IPS-18c (cell line): ENCODE measurements around the gene ACAP2.
"Not testable (repeated sequence)": the region's sequence is repeated elsewhere in the genome, so short reads cannot be mapped to it uniquely, and the experiment has no call there.

Experiments used
- H3K4me3 ChIP-seq: 2 replicates; pipeline ENCODE4 v1.7.0; 2013; ENCODE audit warnings: low read depth, mild to moderate bottlenecking, low read length, moderate library complexity; ENCODE audit not compliant: insufficient read depth
- H3K9me3 ChIP-seq: one replicate; pipeline ENCODE4 v1.6.1; 2013; ENCODE audit warnings: mild to moderate bottlenecking, low read length, moderate library complexity; ENCODE audit not compliant: control insufficient read depth, insufficient read depth

Gene ACAP2

GRCh38 chr3:195442573-195443390 lies at the start of gene ACAP2:
Gene ACAP2, minus strand, starts transcription at chr3:195443020. Its CDS starts 173 bp downstream, at chr3:195442847.
- peak within 1 kb of the TSS; percentile 75 for H3K4me3 ChIP-seq
- H3K9me3 ChIP-seq, result no peaks in the 10 kb centered on the region

GRCh38 chr3:195475614-195476013 lies 32.8 kb upstream of the ACAP2 start:
- peaks cover 2% of the 10 kb centered on the region for H3K9me3 ChIP-seq
- H3K4me3 ChIP-seq, result no peak overlapping the region

GRCh38 chr3:195475116-195475515 lies 32.3 kb upstream of the ACAP2 start:
- H3K4me3 ChIP-seq, H3K9me3 ChIP-seq: not testable (repeated sequence)

GRCh38 chr3:195468841-195469240 lies 26.0 kb upstream of the ACAP2 start:
- peaks cover 2% of the 10 kb centered on the region for H3K9me3 ChIP-seq
- no peak overlapping the region for H3K4me3 ChIP-seq

GRCh38 chr3:195468391-195468776 lies 25.6 kb upstream of the ACAP2 start:
- Histone ChIP-seq H3K4me3 (no peak overlapping the region), H3K9me3 (peaks cover 2% of the 10 kb centered on the region)

- Histone ChIP-seq H3K9me3 (peaks cover 2% of the 10 kb centered on the region), H3K4me3 (no peak overlapping the region)
These were observed 25.0 kb upstream of the ACAP2 start for GRCh38 chr3:195467641-195468390.

- Histone ChIP-seq H3K9me3 (peaks cover 2% of the 10 kb centered on the region), H3K4me3 (no peak overlapping the region)
These were observed 23.4 kb upstream of the ACAP2 start for GRCh38 chr3:195466251-195466650.

- H3K9me3 ChIP-seq, H3K4me3 ChIP-seq: not testable (repeated sequence)
These were observed 20.1 kb upstream of the ACAP2 start for GRCh38 chr3:195462922-195463321.

- H3K9me3 ChIP-seq, result no peaks in the 10 kb centered on the region
- no peak overlapping the region for H3K4me3 ChIP-seq
These were observed 19.4 kb upstream of the ACAP2 start for GRCh38 chr3:195462308-195462610.

GRCh38 chr3:195461594-195462307 lies 18.9 kb upstream of the ACAP2 start:
- Histone ChIP-seq H3K9me3 (no peaks in the 10 kb centered on the region), H3K4me3 (no peak overlapping the region)

GRCh38 chr3:195460091-195460713 lies 17.4 kb upstream of the ACAP2 start:
- H3K4me3 ChIP-seq, result no peak overlapping the region
- no peaks in the 10 kb centered on the region for H3K9me3 ChIP-seq

GRCh38 chr3:195458316-195458717 lies 15.5 kb upstream of the ACAP2 start:
- Histone ChIP-seq H3K4me3 (no peak overlapping the region), H3K9me3 (no peaks in the 10 kb centered on the region)

GRCh38 chr3:195455789-195456188 lies 13.0 kb upstream of the ACAP2 start:
- Histone ChIP-seq H3K4me3 (no peak overlapping the region), H3K9me3 (no peaks in the 10 kb centered on the region)

GRCh38 chr3:195453236-195453635 lies 10.4 kb upstream of the ACAP2 start:
- no peak overlapping the region for H3K4me3 ChIP-seq
- H3K9me3 ChIP-seq, result no peaks in the 10 kb centered on the region

GRCh38 chr3:195451373-195452015 lies 8.7 kb upstream of the ACAP2 start:
- Histone ChIP-seq H3K9me3 (no peaks in the 10 kb centered on the region), H3K4me3 (no peak overlapping the region)

- H3K4me3 ChIP-seq, result no peak overlapping the region
These were observed 8.0 kb upstream of the ACAP2 start for GRCh38 chr3:195450731-195451229.

More at GRCh38 chr3:195450731-195451229, 8.0 kb upstream of the ACAP2 start:
- H3K9me3 ChIP-seq, result no peaks in the 10 kb centered on the region
